ENCODE results near the gene NHSL2.

DNA sequence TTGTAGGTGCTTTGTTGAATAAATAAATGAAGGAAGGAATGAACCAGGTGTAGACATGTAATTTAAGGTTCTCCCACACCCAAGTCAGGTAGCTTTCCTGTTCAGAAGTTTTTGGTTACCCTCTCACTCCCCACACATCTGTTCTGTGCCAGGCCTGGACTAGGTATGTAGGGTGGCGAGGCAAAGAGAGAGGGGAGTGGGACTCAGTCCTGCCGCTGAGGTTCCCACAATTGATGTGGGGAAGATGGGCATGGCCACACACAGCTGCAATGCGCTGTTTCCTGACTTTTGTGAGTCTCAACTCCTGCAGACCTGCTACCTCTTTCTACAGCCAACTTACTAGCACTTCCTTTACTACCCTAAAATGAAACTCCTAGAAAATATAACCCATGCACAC lies 132.2 kb downstream of the NHSL2 start:
- no peak for TF ChIP-seq POLR2A (IDR thresholded peaks at IDR 0.05)
- TF ChIP-seq, protein P1, sequence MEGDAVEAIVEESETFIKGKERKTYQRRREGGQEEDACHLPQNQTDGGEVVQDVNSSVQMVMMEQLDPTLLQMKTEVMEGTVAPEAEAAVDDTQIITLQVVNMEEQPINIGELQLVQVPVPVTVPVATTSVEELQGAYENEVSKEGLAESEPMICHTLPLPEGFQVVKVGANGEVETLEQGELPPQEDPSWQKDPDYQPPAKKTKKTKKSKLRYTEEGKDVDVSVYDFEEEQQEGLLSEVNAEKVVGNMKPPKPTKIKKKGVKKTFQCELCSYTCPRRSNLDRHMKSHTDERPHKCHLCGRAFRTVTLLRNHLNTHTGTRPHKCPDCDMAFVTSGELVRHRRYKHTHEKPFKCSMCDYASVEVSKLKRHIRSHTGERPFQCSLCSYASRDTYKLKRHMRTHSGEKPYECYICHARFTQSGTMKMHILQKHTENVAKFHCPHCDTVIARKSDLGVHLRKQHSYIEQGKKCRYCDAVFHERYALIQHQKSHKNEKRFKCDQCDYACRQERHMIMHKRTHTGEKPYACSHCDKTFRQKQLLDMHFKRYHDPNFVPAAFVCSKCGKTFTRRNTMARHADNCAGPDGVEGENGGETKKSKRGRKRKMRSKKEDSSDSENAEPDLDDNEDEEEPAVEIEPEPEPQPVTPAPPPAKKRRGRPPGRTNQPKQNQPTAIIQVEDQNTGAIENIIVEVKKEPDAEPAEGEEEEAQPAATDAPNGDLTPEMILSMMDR (IDR thresholded peaks at IDR 0.05) = no peak

Measured in body of pancreas (tissue), 4 donors.